HG03139 (cell line): ENCODE measurements around the gene KRTAP10-5.
"Not testable (repeated sequence)": the region's sequence is repeated elsewhere in the genome, so short reads cannot be mapped to it uniquely, and the experiment has no call there.

Experiments used
- ATAC-seq: cut with Tn5 transposase; IDR thresholded peaks from one replicate; pipeline ENCODE4 v1.9.1; 2021; ENCODE audit not compliant: unreplicated experiment

KRTAP10-5 gene

DNA sequence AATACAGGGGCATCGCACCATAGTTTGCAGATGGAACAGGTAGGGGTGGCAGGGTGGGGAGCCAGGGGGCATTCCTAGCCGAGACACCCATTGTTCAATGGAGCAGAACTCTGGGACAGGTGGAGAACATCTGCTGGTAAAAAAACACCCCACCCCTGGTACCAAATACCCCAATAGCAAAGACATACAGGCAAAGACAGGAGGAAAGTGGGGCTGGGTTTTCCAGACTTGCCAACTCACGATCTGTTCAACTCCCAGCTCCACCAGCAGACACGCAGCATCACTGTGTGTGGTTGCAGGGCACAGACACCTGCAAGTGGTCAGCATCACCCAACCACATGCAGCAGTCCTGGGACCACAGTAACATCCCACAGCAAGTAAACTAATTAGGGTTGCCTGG lies 31.1 kb upstream of the KRTAP10-5 start:
- ATAC-seq, result no peak

DNA sequence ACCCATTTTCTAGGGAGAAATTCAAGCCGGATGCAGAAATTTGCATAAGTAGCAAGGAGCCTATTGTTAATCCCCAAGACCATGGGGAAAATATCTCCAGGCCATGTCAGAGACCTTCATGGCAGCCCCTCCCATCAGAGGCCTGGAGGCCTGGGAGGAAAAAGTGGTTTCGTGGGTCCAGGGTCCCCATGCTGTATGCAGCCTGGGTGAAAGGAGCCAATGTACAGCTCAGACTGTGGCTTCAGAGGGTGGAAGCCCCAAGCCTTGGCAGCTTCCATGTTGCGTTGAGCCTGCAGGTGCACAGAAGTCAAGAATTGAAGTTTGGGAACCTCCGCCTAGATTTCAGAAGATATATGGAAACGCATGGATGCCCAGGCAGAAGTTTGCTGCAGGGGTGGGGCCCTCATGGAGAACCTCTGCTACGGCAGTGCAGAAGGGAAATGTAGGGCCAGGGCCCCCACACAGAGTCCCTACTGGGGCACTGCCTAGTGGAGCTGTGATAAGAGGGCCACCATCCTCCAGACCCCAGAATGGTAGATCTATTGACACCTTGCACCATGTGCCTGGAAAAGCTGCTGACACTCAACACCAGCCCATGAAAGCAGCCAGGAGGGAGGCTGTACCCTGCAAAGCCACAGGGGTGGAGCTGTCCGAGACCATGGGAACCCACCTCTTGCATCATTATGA lies 29.9 kb upstream of the KRTAP10-5 start:
- ATAC-seq, result not testable (repeated sequence)

DNA sequence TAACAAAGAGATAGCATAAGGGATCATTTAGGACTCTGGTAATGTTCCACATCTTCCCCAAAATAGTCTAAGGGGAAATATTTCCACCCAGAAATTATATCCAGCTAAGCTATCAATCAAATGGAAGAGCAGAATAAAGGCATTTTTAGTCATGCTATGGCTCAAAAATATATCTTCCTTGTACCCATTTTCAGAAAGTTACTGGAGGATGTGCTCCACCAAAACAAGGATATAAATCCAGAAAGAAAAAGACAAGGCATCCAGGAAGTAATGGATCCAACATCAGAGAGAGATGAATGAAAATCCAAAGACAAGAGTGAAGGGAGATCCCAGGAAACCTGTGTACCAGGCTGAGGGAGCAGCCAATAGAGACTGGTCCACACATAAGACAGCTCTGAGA lies 28.8 kb upstream of the KRTAP10-5 start:
- no peak for ATAC-seq

DNA sequence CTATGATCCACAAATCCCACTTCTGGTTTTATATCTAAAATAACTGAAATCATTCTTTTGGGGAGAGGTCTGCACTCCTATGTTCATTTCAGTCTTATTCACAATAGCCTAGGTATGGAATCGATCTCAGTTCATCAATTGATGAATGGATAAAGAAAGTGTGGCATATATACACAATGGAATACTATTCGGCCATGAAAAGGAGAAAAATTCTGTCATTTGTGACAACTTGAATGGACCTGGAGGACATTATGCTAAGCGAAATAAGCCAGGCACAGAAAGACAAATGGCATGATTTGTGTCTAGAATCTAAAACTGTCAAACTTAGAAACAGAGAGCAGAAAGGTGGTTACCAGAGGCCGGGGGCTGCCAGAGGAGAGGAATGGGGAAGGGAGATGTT lies 26.1 kb upstream of the KRTAP10-5 start:
- ATAC-seq, result no peak

DNA sequence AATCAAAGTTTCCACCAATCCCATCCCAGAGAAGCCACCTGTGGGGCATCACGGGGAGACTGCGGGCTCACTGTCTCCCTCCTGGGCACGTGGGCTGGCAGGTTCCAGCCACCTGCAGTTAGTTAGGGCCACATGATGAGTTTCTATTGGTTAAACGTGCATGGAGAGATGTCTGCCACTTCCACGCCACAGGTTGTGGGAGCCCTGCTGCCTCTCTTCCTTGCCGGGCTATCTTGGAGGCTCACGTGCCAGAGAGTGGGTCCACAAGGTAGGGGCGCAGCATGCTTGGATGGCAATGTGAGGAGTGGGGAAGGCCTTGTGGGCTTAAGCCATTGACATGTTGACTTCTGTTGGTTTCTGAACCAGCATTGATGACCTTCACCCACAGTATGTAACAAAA lies 23.5 kb upstream of the KRTAP10-5 start:
- no peak for ATAC-seq

DNA sequence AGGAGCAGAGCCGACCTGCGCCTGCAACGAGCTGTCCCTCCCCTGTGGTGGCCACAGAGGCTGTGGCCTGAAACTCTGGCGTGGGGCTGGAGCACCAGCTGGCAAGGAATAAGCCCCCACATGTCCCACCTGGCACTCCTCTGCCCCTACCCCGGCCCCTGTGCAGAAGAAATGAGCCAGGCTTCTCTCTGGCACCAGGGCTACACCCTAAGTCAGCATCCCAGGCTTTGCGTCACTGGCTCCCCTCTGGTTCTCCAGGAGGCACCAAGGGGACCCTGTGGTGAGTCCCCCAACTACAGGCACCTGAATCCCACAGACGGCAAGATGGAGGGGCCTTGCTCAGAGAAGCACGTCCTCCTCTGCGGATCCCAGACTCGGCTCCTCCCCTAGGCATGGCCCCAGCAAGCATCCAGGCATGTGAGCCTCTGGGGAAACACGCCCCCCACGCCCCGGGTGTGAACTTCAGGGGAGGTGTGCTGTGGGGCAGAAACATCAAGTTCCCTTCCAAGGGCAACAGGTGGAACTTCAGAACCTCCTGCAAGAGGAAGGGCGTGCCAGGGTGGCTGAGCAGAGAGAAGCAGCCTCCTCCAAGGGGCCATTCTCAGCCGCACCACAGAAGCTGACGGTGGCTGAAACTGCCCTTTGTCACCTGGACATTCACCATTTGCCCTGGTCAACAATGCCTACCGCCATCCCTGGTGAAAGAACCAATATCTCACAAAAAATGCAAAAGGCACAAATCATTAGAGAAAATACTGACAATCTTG lies 22.9 kb upstream of the KRTAP10-5 start:
- no peak for ATAC-seq

DNA sequence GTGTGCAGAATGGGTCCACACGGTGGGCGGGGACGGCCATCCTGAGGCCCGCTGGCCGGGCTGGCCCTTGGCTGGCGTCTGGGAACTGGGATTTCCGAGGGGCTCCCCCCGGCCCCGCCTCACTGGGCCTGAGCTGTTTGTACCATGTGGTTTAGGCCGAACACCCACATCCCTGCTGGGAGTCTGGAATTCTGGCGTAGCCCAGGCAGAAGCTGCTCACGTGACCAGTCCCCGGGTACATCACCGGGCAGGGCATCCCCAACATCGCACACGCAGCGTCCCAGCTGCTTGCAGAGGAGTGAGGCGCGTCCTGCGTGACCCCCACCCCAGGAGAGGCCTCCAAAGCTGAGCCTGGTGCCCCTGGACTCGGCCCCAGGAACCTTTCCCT lies 22.1 kb upstream of the KRTAP10-5 start:
- no peak for ATAC-seq

DNA sequence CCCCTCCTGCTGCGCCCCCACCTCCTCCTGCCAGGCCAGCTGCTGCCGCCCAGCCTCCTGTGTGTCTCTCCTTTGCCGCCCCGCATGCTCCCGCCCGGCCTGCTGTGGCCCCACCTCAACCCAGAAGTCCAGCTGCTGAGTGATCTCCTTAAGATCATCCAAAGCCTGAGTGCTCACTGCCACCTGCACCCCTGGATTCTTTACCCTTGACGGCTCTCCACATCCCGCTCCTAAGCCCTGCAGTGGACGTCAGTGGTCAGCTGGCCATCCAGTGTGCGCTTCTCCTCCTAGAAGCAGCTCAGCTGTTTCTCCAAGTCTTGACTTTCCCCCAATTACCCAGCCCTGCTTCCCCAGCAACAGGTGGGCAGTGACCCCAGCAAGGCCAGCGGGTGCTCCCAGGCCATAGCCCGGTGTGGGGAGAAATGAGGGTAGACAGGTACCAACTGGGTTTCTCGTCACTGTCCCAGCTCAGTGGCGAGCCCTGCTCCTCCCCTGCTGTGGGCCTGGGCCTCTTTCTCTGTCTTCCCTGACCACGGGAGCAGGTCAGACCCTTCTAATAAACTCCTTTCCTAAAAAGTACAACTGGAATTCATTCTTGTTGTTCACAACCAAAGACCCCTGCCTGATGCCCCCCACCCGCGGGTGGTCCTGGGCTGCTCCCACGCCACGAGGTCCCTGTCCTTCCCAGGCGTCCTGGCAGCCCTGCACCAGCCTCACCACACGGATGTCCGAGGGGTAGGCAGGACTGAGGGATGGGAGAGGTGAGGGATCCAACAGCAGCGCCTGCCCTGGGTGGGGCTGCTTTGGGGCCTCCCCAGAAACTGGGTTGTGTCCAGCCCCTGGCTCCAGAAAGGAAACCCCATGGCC lies 21.4 kb upstream of the KRTAP10-5 start:
- ATAC-seq, result no peak

DNA sequence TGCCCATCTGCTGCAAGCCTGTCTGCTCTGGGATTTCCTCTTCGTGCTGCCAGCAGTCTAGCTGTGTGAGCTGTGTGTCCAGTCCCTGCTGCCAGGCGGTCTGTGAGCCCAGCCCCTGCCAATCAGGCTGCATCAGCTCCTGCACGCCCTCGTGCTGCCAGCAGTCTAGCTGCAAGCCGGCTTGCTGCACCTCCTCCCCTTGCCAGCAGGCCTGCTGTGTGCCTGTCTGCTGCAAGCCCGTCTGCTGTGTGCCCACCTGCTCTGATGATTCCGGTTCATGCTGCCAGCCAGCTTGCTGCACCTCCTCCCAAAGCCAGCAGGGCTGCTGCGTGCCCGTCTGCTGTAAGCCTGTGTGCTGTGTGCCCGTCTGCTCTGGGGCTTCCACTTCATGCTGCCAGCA lies 20.7 kb upstream of the KRTAP10-5 start:
- ATAC-seq, result not testable (repeated sequence)

DNA sequence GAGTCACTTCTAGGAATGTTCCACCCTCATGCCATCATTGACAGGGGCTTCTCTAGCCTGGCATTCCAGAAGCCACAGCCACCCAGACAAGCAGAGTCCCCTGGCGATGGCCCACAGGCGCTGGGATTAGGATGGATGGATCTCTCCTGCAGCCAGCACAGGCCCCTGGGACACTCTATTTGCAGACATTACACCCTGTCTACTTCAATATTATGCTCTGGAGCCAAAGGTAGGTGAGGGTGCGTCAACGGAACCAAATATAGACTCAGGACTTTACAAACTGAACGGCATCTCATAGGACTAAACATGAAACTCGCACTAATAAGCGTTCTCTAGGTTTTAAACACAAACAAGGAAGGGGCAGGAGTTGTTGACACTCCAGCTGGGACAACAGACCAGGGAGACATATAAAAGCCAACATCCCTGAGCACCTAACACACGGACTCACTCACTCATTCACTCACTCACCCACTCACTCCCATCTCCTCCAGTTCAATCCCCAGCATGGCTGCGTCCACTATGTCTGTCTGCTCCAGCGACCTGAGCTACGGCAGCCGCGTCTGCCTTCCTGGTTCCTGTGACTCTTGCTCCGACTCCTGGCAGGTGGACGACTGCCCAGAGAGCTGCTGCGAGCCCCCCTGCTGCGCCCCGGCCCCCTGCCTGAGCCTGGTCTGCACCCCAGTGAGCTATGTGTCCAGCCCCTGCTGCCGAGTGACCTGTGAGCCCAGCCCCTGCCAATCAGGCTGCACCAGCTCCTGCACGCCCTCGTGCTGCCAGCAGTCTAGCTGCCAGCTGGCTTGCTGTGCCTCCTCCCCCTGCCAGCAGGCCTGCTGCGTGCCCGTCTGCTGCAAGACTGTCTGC lies 19.9 kb upstream of the KRTAP10-5 start, which contains the start of gene KRTAP10-7:
TSS of gene KRTAP10-7 (plus strand) at position 480 of the 861 bp plus-strand sequence. CDS start at position 505, 25 bp downstream.
- not testable (repeated sequence) for ATAC-seq

DNA sequence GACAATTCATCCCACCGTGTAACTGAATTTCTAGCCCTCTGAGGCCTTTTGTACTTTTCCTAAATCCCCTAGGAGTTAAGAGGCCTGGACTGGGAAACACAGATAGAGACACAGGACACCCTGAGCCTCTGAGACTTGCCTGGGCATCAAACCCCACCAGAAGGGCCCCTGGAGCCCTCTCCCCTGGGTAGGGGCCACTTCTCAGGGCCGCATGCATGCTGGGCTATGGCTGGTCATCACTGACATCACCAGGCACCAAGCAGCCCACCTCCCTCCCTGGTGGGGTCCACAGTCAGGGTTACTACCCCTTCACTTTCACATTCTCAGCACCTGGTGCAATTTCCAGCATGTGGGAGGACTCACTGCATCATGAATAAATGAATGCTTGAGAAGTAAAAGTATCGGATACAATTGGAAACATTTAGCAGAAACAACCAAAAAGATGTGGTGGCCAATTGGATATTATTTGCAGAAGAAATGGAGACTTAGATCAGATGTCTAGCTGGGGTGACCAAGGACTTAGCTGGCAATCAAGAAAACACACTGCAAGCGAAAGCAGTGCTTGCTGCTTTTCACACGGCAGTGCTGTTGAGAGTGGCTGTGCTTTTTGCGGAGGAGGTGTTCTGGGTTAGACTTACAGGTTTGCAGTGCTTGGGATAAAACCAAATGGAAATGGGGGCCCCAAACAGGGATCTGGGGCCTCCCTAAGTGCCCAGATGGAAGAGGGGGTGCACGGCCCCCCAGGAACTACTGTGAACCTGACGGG lies 19.0 kb upstream of the KRTAP10-5 start:
- no peak for ATAC-seq

DNA sequence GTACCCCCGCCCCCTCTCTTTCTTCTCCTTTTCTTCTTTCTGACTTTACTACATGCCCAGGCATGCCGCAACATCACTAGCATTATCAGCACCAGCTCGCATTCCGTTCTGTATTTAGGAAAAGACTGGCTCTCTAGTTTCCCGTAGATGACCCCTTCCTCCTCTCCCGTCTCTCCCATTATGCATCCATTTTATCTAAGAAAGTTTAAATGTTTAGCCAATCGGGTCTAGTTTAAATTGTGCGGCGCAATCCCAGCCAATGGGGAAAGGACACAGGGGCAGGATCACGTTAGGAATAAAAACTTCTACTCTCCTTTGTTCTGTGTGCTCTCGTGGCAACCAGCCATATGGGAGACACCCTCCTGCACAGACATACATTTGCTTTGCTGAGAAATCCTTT lies 17.7 kb upstream of the KRTAP10-5 start:
- no peak for ATAC-seq

DNA sequence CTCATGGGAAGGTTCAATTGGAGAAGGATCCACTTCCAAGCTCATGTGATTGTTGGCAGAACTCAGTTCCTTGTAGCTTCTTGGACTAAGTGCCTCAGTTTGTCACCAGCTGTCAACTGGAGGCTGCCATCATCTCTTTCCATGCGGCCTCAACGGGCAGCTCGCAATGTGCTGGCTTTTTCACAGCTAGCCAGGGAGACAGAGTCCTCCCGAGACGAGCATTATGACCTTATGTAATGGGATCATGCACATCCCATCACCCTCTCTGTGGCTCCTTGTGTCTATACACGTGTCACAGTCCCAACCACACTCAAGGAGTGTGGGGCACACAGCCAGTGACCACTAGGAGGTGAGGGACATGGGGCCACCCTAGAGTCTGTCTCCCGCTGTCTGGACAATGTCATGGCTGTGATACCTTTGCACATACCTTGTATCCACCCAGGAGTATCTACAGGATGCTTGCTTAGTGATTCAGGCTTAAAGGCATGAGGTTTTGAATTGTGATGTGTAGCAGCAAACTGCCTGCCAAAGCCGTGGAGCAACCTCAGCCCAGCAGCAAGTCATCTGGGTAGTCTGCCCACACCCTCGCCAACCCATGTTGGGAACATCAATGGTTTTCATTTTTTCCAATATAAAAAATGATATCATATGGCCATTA lies 15.8 kb upstream of the KRTAP10-5 start:
- ATAC-seq, result no peak

DNA sequence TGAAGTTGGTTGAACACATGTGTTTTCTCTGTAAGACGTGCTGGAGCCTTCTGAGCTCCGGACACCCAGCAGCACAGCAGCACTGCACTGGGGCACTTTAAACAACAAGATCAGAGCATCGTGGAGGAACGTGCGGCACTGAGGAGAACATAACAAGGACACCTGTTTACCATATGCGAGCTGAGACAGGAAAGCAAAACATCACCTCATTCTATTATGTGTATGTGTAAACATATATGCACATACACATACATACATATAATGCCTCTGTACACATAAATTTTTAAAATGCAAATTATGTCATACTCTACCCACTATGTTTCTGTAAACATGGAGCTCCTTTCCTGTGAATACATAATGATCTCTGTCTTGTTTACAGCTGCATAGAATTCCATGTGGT lies 15.1 kb upstream of the KRTAP10-5 start:
- no peak for ATAC-seq

DNA sequence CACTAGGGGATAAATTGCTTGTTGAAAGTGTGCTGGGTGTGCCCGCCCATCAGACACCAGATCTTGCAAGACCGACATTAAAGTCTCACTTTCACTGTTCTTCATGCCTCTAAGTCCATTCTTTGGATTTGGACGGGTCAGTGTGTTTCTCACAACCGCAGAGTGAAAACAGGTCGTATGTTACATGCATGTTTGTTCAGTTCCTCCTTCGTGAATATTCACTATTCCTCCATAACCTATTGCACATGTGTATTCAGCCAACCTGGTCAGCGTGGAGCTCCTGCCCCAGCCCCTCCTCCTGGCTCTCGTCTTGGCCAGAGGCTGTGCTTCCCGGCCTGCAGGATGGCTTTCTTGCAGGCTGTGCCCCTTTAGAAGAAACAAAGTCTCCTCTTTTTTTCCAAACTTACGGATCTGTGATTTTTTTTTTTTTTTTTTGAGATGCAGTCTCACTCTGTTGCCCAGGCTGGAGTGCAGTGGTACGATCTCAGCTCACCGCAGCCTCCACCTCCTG lies 14.1 kb upstream of the KRTAP10-5 start:
- no peak for ATAC-seq

DNA sequence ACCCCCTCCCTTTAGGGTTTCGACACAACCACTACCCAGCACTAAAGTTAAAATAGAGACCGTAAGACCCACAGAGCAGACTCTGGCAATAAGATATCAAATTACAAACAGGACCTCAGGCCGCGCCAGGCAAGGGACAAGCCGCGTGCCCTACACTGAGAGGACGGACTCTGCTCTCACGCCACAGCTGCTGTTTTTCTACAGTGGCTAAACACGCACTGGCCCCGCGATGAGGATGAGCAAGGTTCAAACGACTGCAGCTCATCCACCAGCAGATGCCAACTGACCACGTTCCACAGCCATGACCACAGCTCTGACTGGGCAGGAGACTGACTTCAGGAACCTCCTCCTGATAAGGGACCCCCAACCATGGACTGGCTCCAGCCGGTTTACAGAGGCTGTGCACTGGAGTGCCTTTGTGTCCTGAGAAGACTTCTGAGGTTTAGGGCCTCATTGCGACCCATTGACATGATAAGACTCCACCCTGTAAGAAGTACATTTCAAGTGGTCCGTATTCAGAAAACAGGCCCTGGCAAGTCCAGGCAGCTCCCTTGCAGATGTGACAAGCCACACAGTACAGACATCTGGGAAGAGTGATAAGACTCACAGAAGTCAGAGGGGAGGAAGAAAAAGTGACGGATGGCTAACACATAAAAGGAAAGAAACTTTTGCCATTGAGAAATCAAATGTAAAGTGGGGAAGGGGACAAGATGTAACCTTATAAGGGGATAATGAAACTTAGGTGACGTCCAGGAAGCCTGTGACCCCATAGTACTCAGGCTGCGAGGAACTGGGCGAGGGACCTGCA lies 13.4 kb upstream of the KRTAP10-5 start:
- ATAC-seq, result no peak

DNA sequence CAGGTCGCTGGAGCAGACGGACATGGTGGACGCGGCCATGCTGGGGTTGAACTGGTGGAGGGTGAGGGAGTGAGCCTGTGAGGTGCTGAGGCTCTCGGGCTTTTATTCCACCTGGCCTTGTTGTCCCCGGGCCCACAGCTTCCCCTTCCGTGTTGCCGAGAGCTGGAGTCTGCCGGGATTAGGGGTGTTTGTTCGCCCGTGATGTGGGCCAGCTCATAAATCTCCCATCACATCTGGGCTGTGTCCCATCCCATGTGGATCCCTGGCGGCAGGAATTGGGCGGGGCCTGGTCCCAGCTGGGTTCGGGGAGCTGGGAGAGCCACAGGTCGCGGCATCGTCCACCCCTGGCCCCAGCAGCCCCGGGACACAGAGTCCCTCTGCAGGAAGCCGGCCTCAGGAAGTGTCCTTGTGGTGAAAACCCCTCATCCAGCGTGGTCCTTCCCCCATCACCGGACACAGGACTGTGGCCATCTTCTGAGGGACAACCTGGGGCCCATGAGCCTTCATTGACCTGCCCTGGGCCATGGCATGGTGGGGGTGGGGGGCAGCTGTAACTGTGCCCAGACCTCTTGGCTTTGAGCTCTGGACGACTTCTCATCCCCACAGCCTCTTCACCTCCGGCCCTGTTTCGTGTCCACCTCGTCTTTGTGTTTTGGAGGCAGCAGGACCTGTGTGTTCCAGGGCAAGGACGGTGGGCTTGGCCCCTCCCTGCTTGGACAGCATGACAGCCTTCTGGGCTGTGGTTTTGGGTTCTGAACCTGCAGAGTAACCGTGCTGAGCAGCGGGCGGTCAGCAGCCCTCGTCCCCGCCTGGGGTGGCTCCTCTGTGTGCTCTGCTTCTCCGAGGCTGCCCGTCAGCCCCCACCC lies 12.3 kb upstream of the KRTAP10-5 start, which contains the start of gene KRTAP10-6:
TSS of gene KRTAP10-6 (minus strand) at position 60 of the 866 bp plus-strand sequence. CDS start at position 39, 21 bp downstream.
- no peak for ATAC-seq
